DOHH2 (cell line): Measurements from ENCODE around the gene SLC16A10.

Source experiments
- EZH2phosphoT487 ChIP-seq: fragments of 200-600 bp; sonication (generic); IDR thresholded peaks from 2 replicates; pipeline ENCODE4 v1.6.1; 2017; ENCODE audit warnings: borderline replicate concordance, mild to moderate bottlenecking, antibody characterized with exemption, low read length, moderate library complexity, mixed read lengths
- TF ChIP-seq, protein P1 (sequence below): fragments of 200-600 bp; sonication (generic); IDR thresholded peaks from one replicate; pipeline ENCODE4 v1.5.1; 2014; ENCODE audit warnings: antibody characterized with exemption, mild to moderate bottlenecking, low read depth, low read length; ENCODE audit not compliant: poor library complexity, severe bottlenecking

- TF ChIP-seq, protein P1, sequence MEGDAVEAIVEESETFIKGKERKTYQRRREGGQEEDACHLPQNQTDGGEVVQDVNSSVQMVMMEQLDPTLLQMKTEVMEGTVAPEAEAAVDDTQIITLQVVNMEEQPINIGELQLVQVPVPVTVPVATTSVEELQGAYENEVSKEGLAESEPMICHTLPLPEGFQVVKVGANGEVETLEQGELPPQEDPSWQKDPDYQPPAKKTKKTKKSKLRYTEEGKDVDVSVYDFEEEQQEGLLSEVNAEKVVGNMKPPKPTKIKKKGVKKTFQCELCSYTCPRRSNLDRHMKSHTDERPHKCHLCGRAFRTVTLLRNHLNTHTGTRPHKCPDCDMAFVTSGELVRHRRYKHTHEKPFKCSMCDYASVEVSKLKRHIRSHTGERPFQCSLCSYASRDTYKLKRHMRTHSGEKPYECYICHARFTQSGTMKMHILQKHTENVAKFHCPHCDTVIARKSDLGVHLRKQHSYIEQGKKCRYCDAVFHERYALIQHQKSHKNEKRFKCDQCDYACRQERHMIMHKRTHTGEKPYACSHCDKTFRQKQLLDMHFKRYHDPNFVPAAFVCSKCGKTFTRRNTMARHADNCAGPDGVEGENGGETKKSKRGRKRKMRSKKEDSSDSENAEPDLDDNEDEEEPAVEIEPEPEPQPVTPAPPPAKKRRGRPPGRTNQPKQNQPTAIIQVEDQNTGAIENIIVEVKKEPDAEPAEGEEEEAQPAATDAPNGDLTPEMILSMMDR: no peak
- no peak for TF ChIP-seq EZH2phosphoT487
Observed at GRCh38 chr6:111200350-111201243, 113.3 kb downstream of the SLC16A10 start.
